DOHH2 (cell line): ENCODE results near the gene MYB.

Source experiments
- CTCF ChIP-seq: fragments of 200-600 bp; sonication (generic); IDR thresholded peaks from one replicate; pipeline ENCODE4 v1.5.1; 2014; ENCODE audit warnings: antibody characterized with exemption, mild to moderate bottlenecking, low read depth, low read length; ENCODE audit not compliant: poor library complexity, severe bottlenecking
- EZH2phosphoT487 ChIP-seq: fragments of 200-600 bp; sonication (generic); IDR thresholded peaks from 2 replicates; pipeline ENCODE4 v1.6.1; 2017; ENCODE audit warnings: borderline replicate concordance, mild to moderate bottlenecking, antibody characterized with exemption, low read length, moderate library complexity, mixed read lengths

GRCh38 chr6:135191508-135192255, 10.6 kb downstream of the MYB start:
- TF ChIP-seq CTCF (no peak), EZH2phosphoT487 (no peak)
